GM19328 (cell line): ENCODE results near the gene FOLR1.

Experiments
- ATAC-seq: cut with Tn5 transposase; IDR thresholded peaks from one replicate; pipeline ENCODE4 v1.9.1; 2021; ENCODE audit warnings: mild to moderate bottlenecking, moderate library complexity; ENCODE audit not compliant: unreplicated experiment

Gene FOLR1

GRCh38 chr11:72222907-72223614 is 31.1 kb downstream of the FOLR1 start:
- peak; percentile 67 for ATAC-seq

- peak; percentile 48 for ATAC-seq
Observed at GRCh38 chr11:72223615-72224563, 31.9 kb downstream of the FOLR1 start.

- ATAC-seq = no peak
Observed at GRCh38 chr11:72224564-72225410, 32.8 kb downstream of the FOLR1 start, which contains the start of gene INPPL1. TSS of gene INPPL1 (plus strand) at chr11:72224767. CDS start at chr11:72224985, 218 bp downstream.

- ATAC-seq = no peak
Observed at GRCh38 chr11:72225411-72225951, 33.5 kb downstream of the FOLR1 start.

GRCh38 chr11:72226701-72227100 is 34.8 kb downstream of the FOLR1 start:
- ATAC-seq = no peak

GRCh38 chr11:72227316-72228228 is 35.6 kb downstream of the FOLR1 start:
- no peak for ATAC-seq

- ATAC-seq = no peak
Observed at GRCh38 chr11:72228229-72228843, 36.4 kb downstream of the FOLR1 start.

GRCh38 chr11:72228844-72229231 is 36.9 kb downstream of the FOLR1 start:
- no peak for ATAC-seq

- ATAC-seq = no peak
Observed at GRCh38 chr11:72229336-72229924, 37.5 kb downstream of the FOLR1 start.

GRCh38 chr11:72229925-72230763 is 38.2 kb downstream of the FOLR1 start:
- ATAC-seq = no peak

- ATAC-seq = no peak
Observed at GRCh38 chr11:72230764-72231365, 38.9 kb downstream of the FOLR1 start.

- ATAC-seq = no peak
Observed at GRCh38 chr11:72231396-72232259, 39.7 kb downstream of the FOLR1 start.

GRCh38 chr11:72232260-72233055 is 40.5 kb downstream of the FOLR1 start:
- no peak for ATAC-seq

- no peak for ATAC-seq
Observed at GRCh38 chr11:72233056-72233772, 41.3 kb downstream of the FOLR1 start.
